Astrocyte of the hippocampus (primary cell): Measurements from ENCODE around the gene MMD2.

Source experiments
- DNase-seq: peaks from one replicate; pipeline ENCODE4 v3.0.0; 2011; ENCODE audit warnings: low read depth, low spot score

Gene MMD2

GRCh38 chr7:4959306-4959705 is 319 bp upstream of the MMD2 start:
- DNase-seq: no peak

GRCh38 chr7:4957847-4958476 is 1.0 kb downstream of the MMD2 start:
- DNase-seq: no peak

GRCh38 chr7:4951903-4952636 is 6.9 kb downstream of the MMD2 start:
- peak; percentile 59 for DNase-seq

- no peak for DNase-seq
Measured at GRCh38 chr7:4951304-4951703, 7.7 kb downstream of the MMD2 start.

GRCh38 chr7:4948402-4948801 is 10.6 kb downstream of the MMD2 start:
- DNase-seq: no peak

GRCh38 chr7:4945949-4946348 is 13.0 kb downstream of the MMD2 start:
- no peak for DNase-seq

GRCh38 chr7:4944939-4945338 is 14.0 kb downstream of the MMD2 start:
- no peak for DNase-seq

- no peak for DNase-seq
Measured at GRCh38 chr7:4943297-4943696, 15.7 kb downstream of the MMD2 start.

- no peak for DNase-seq
Measured at GRCh38 chr7:4939971-4940728, 18.8 kb downstream of the MMD2 start.

GRCh38 chr7:4937411-4937810 is 21.6 kb downstream of the MMD2 start:
- no peak for DNase-seq

- DNase-seq: no peak
Measured at GRCh38 chr7:4934419-4935025, 24.5 kb downstream of the MMD2 start.

- peak; percentile 58 for DNase-seq
Measured at GRCh38 chr7:4931943-4932342, 27.0 kb downstream of the MMD2 start.

GRCh38 chr7:4929005-4929404 is 30.0 kb downstream of the MMD2 start:
- DNase-seq: no peak

- no peak for DNase-seq
Measured at GRCh38 chr7:4928445-4928844, 30.5 kb downstream of the MMD2 start.

GRCh38 chr7:4919969-4920766 is 38.8 kb downstream of the MMD2 start:
- no peak for DNase-seq

GRCh38 chr7:4916113-4916512 is 42.9 kb downstream of the MMD2 start:
- no peak for DNase-seq

- no peak for DNase-seq
Measured at GRCh38 chr7:4911111-4911828, 47.7 kb downstream of the MMD2 start.

- no peak for DNase-seq
Measured at GRCh38 chr7:4906682-4907081, 52.3 kb downstream of the MMD2 start.

- no peak for DNase-seq
Measured at GRCh38 chr7:4905171-4905570, 53.8 kb downstream of the MMD2 start.

GRCh38 chr7:4904346-4904745 is 54.6 kb downstream of the MMD2 start:
- no peak for DNase-seq

- DNase-seq: no peak
Measured at GRCh38 chr7:4895766-4896165, 63.2 kb downstream of the MMD2 start.
